SIG-M5 treated with dmso at 0.1 percent for 504 hours (cell line): ENCODE measurements around the gene EML1.

ENCODE experiments used
- DNase-seq: peaks from one replicate; lab custom pipeline; 2025; ENCODE audit not compliant: unreplicated experiment; lab: John Stamatoyannopoulos, UW

Gene EML1

GRCh38 chr14:99862136-99862535, 68.9 kb downstream of the EML1 start:
- DNase-seq = no peak

GRCh38 chr14:99863059-99863458, 69.8 kb downstream of the EML1 start:
- DNase-seq = no peak

GRCh38 chr14:99865408-99865807, 72.2 kb downstream of the EML1 start:
- DNase-seq = no peak

- no peak for DNase-seq
Measured at GRCh38 chr14:99870617-99871016, 77.4 kb downstream of the EML1 start.

GRCh38 chr14:99871771-99872170, 78.6 kb downstream of the EML1 start:
- DNase-seq = no peak

GRCh38 chr14:99872786-99873440, 79.7 kb downstream of the EML1 start:
- DNase-seq = no peak

- DNase-seq = no peak
Measured at GRCh38 chr14:99873653-99874052, 80.4 kb downstream of the EML1 start.

- DNase-seq = no peak
Measured at GRCh38 chr14:99874306-99874705, 81.1 kb downstream of the EML1 start.

- no peak for DNase-seq
Measured at GRCh38 chr14:99875421-99875820, 82.2 kb downstream of the EML1 start.

GRCh38 chr14:99875836-99876235, 82.6 kb downstream of the EML1 start:
- no peak for DNase-seq

GRCh38 chr14:99876406-99876805, 83.2 kb downstream of the EML1 start:
- no peak for DNase-seq

- no peak for DNase-seq
Measured at GRCh38 chr14:99878563-99878962, 85.3 kb downstream of the EML1 start.

- no peak for DNase-seq
Measured at GRCh38 chr14:99879401-99880295, 86.4 kb downstream of the EML1 start.

- no peak for DNase-seq
Measured at GRCh38 chr14:99880651-99881420, 87.6 kb downstream of the EML1 start.

GRCh38 chr14:99883866-99884650, 90.8 kb downstream of the EML1 start:
- no peak for DNase-seq

GRCh38 chr14:99884834-99885648, 91.8 kb downstream of the EML1 start:
- peak; percentile 68 for DNase-seq

- no peak for DNase-seq
Measured at GRCh38 chr14:99885649-99885958, 92.4 kb downstream of the EML1 start.

GRCh38 chr14:99887407-99887806, 94.2 kb downstream of the EML1 start:
- no peak for DNase-seq

- DNase-seq = no peak
Measured at GRCh38 chr14:99888149-99888548, 94.9 kb downstream of the EML1 start.

GRCh38 chr14:99889268-99889667, 96.1 kb downstream of the EML1 start:
- no peak for DNase-seq
